RWPE2 (cell line): ENCODE data around the gene PTCHD1.

Source experiments
- ATAC-seq: fragments of 200-7000 bp; cut with Tn5 transposase; 3 replicates; pipeline ENCODE4 v1.9.1; 2021; ENCODE audit warnings: low read depth
- DNase-seq: peaks from one replicate; pipeline ENCODE4 v3.0.0-alpha.2; 2020; ENCODE audit warnings: low spot score
- H3K27ac ChIP-seq: fragments of 450-650 bp; 2 replicates; pipeline ENCODE4 v1.5.1; 2017; ENCODE audit warnings: mild to moderate bottlenecking; ENCODE audit not compliant: poor library complexity, severe bottlenecking
- H3K27me3 ChIP-seq: fragments of 250-450 bp; sonication (Bioruptor Pico); 2 replicates; pipeline ENCODE4 v1.5.1; 2021; ENCODE audit warnings: mild to moderate bottlenecking, moderate library complexity; ENCODE audit not compliant: insufficient read depth, poor library complexity, severe bottlenecking
- H3K36me3 ChIP-seq: fragments of 250-450 bp; sonication (Bioruptor Pico); 2 replicates; pipeline ENCODE4 v1.5.1; 2020; ENCODE audit warnings: low read depth, mild to moderate bottlenecking, moderate library complexity
- H3K4me1 ChIP-seq: fragments of 250-450 bp; sonication (Bioruptor Pico); 2 replicates; pipeline ENCODE4 v1.5.1; 2021; ENCODE audit warnings: mild to moderate bottlenecking, moderate library complexity; ENCODE audit not compliant: insufficient read depth, poor library complexity, severe bottlenecking
- H3K4me3 ChIP-seq: fragments of 250-450 bp; sonication (Bioruptor Pico); 2 replicates; pipeline ENCODE4 v1.5.1; 2021; ENCODE audit warnings: mild to moderate bottlenecking, moderate library complexity; ENCODE audit not compliant: severe bottlenecking
- H3K9me3 ChIP-seq: fragments of 250-450 bp; sonication (Bioruptor Pico); 2 replicates; pipeline ENCODE4 v1.5.1; 2021; ENCODE audit warnings: mild to moderate bottlenecking, moderate library complexity; ENCODE audit not compliant: severe bottlenecking
- TF ChIP-seq, protein P1 (sequence below): fragments of 450-650 bp; IDR thresholded peaks from one replicate; pipeline ENCODE4 v1.5.1; 2017; ENCODE audit warnings: mild to moderate bottlenecking, moderate library complexity; ENCODE audit not compliant: poor library complexity, severe bottlenecking

PTCHD1 gene

DNA sequence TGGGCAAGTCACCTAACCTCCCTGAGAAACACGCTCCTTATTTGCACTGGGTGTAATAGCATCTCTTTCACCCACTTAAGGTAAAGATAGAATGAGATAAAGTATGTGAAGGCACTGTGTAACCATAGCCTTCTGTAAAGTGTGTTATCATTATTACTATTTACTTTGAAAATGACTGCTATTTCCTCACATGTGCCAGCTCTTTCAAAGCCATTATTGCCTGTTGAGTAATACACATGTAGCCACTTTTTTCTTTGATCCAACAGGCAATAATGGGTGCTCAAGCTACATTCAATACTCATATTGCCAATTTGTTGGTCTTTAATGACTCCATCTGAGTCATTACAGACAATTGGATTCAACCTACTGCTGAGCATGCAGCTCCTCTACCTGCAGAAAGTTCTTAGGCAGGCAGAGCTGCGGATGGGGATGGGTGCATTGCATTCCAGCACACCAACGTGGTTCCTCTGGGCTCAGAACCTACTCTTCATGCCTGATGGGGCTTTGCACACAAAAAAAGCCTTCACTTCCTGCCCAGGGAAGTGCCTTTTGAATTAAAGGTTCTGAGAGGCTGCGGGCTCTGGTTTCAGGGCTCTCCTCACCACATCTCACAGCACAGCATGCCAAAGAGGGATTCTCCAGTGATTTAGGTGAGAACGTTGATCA, 9.7 kb downstream of the PTCHD1 start:
- no peak overlapping the region for H3K4me3 ChIP-seq
- no peak overlapping the region for H3K27ac ChIP-seq
- H3K27me3 ChIP-seq: no peaks in the 10 kb centered on the region
- H3K9me3 ChIP-seq: no peaks in the 10 kb centered on the region
- TF ChIP-seq, protein P1, sequence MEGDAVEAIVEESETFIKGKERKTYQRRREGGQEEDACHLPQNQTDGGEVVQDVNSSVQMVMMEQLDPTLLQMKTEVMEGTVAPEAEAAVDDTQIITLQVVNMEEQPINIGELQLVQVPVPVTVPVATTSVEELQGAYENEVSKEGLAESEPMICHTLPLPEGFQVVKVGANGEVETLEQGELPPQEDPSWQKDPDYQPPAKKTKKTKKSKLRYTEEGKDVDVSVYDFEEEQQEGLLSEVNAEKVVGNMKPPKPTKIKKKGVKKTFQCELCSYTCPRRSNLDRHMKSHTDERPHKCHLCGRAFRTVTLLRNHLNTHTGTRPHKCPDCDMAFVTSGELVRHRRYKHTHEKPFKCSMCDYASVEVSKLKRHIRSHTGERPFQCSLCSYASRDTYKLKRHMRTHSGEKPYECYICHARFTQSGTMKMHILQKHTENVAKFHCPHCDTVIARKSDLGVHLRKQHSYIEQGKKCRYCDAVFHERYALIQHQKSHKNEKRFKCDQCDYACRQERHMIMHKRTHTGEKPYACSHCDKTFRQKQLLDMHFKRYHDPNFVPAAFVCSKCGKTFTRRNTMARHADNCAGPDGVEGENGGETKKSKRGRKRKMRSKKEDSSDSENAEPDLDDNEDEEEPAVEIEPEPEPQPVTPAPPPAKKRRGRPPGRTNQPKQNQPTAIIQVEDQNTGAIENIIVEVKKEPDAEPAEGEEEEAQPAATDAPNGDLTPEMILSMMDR: no peak
- H3K36me3 ChIP-seq: no peaks in the 10 kb centered on the region
- DNase-seq (no peak), ATAC-seq (no peak)
- no peaks in the 10 kb centered on the region for H3K4me1 ChIP-seq

DNA sequence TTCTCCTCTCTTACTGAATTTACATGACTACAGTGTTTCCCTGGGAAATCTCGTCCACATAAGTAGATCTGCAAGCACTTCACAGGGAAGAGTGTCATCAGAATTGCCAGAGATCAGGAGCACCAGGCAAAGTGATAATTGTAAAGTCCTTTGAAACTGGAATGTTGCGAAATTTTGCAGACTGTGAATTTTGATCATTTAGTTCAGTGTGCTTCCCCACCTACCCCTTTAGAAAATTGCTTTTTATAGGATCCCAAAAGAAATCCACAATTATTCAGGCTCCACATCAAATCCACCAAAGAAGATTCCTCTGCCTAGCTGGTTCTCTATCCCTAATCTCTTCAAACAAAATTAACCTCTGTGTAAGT, 10.2 kb downstream of the PTCHD1 start:
- Histone ChIP-seq H3K9me3 (no peaks in the 10 kb centered on the region), H3K4me1 (no peaks in the 10 kb centered on the region), H3K36me3 (no peaks in the 10 kb centered on the region), H3K4me3 (no peak overlapping the region), H3K27ac (no peak overlapping the region), H3K27me3 (no peaks in the 10 kb centered on the region)
- DNase-seq (no peak), ATAC-seq (no peak)
- TF ChIP-seq, protein P1: no peak

DNA sequence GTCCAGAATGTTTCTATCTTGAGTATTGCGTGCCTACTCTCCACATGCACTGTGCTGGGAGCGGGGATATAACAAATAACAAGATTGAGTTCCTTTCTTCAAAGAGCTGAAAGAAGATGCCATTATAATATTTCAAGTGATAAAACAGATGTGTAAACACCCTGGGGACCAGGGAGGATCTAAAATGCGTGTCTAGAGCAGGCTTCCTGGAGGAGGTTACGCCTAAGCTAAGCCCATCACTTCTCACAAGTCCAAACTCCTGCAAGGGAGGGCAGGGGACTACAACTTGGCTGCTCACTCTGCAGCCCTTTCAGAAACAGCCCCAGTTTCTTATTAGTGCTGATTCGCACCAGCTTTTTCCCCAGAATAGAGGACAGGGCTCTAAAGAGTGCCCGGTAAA, 21.5 kb downstream of the PTCHD1 start:
- H3K36me3 ChIP-seq: no peaks in the 10 kb centered on the region
- no peaks in the 10 kb centered on the region for H3K9me3 ChIP-seq
- no peaks in the 10 kb centered on the region for H3K4me1 ChIP-seq
- no peak overlapping the region for H3K27ac ChIP-seq
- TF ChIP-seq, protein P1: no peak
- no peak for DNase-seq
- no peak for ATAC-seq
- H3K27me3 ChIP-seq: no peaks in the 10 kb centered on the region
- no peak overlapping the region for H3K4me3 ChIP-seq

DNA sequence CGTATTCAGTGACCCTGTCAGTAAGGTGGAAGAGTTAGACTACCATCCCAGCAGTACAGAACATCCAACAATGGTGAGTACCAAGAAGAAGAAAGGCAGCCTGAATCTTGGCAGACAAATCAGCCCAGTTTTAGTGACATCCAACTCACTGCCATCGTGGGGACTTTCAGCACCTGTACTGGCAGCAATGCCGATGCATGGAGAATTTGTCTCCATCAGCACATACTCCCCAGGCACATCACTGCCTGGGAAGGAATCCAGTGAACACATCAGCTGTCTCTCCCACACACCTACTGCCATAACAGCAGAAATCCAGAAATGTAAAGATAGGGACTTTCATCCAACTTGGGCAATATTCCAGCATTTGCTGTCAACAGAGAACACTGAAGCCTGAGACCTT, 29.8 kb downstream of the PTCHD1 start:
- DNase-seq (no peak), ATAC-seq (no peak)
- Histone ChIP-seq H3K27ac (no peak overlapping the region), H3K27me3 (no peaks in the 10 kb centered on the region), H3K9me3 (no peaks in the 10 kb centered on the region), H3K4me1 (no peaks in the 10 kb centered on the region), H3K36me3 (no peaks in the 10 kb centered on the region), H3K4me3 (no peak overlapping the region)
- TF ChIP-seq, protein P1: no peak

DNA sequence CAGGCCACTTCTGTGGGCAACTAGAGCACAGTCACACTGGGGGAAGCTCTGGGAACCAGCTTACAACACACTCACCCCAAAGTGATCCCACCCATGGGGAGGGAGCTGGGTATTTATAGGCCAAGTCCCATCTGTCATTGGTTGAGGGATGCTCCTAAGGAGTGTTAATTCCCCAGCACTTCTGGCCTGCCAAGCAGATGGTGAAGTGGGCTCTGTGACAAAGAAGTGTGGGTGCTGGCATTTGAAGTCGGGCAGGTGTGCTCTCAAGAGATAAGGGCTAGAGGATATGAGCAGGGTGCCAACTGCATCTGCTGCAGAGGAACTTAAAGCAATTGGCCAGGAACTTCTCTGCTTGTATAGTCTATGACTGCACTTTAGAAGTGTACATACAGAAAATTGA, 30.9 kb downstream of the PTCHD1 start:
- Histone ChIP-seq H3K27ac (no peak overlapping the region), H3K4me3 (no peak overlapping the region), H3K9me3 (no peaks in the 10 kb centered on the region), H3K4me1 (no peaks in the 10 kb centered on the region), H3K27me3 (no peaks in the 10 kb centered on the region), H3K36me3 (no peaks in the 10 kb centered on the region)
- TF ChIP-seq, protein P1: no peak
- no peak for DNase-seq
- no peak for ATAC-seq
